Endothelial cell (in vitro differentiated cells): ENCODE results near the gene ATR. TPM values are rescaled to one million over a fixed set of nuclear protein-coding genes. Genes with fewer than 3 reads are reported as not detected.

Experiments
- DNase-seq: peaks from one replicate; pipeline ENCODE4 v3.0.0; 2021; ENCODE audit warnings: low spot score
- H3K27ac Mint-ChIP-seq: one replicate; pipeline ENCODE4 v1.8.0; 2021; ENCODE audit warnings: mixed read lengths, inconsistent platforms; ENCODE audit not compliant: unreplicated experiment
- H3K27me3 Mint-ChIP-seq: one replicate; pipeline ENCODE4 v1.8.0; 2021; ENCODE audit warnings: mild to moderate bottlenecking, moderate library complexity, mixed read lengths, inconsistent platforms; ENCODE audit not compliant: unreplicated experiment
- H3K36me3 Mint-ChIP-seq: one replicate; pipeline ENCODE4 v1.8.0; 2021; ENCODE audit warnings: mild to moderate bottlenecking, low read depth, mixed read lengths, inconsistent platforms; ENCODE audit not compliant: unreplicated experiment
- H3K4me1 Mint-ChIP-seq: one replicate; pipeline ENCODE4 v1.8.0; 2021; ENCODE audit warnings: mild to moderate bottlenecking, mixed read lengths, inconsistent platforms; ENCODE audit not compliant: unreplicated experiment
- H3K4me3 Mint-ChIP-seq: one replicate; pipeline ENCODE4 v1.8.0; 2021; ENCODE audit warnings: mild to moderate bottlenecking, mixed read lengths, inconsistent platforms; ENCODE audit not compliant: unreplicated experiment
- H3K9me3 Mint-ChIP-seq: one replicate; pipeline ENCODE4 v1.8.0; 2021; ENCODE audit warnings: mixed read lengths, inconsistent platforms; ENCODE audit not compliant: unreplicated experiment
- CTCF ChIP-seq: fragments of 200-600 bp; sonication (generic); IDR thresholded peaks from one replicate; pipeline ENCODE4 v1.5.0; 2021; ENCODE audit warnings: antibody characterized with exemption; ENCODE audit not compliant: unreplicated experiment
- total RNA-seq: library from RNA; stranded (reverse); fragmentation: NEBNext Ultra II Directional; extraction: Animal tissue kit (Norgen Biotek cat#: 25700); gene quantifications from one replicate; pipeline ENCODE4 v1.2.1, GENCODE V29; 2021; ENCODE audit not compliant: unreplicated experiment

The ATR gene
- total RNA-seq, 1 donor from 2014 or later, result 17.8 TPM

GRCh38 chr3:142434503-142434902 is 144.0 kb downstream of the ATR start:
- H3K9me3 Mint-ChIP-seq, result no peaks in the 10 kb centered on the region
- no peak overlapping the region for H3K4me3 Mint-ChIP-seq
- H3K27me3 Mint-ChIP-seq, result peaks cover 1% of the 10 kb centered on the region
- H3K27ac Mint-ChIP-seq, result peak overlapping the region; percentile 94
- TF ChIP-seq CTCF, result no peak
- peaks cover 31% of the 10 kb centered on the region for H3K4me1 Mint-ChIP-seq
- peaks cover 41% of the 10 kb centered on the region for H3K36me3 Mint-ChIP-seq
- DNase-seq, result no peak

- H3K27ac Mint-ChIP-seq, result peak overlapping the region; percentile 78
- no peaks in the 10 kb centered on the region for H3K9me3 Mint-ChIP-seq
- peaks cover 42% of the 10 kb centered on the region for H3K36me3 Mint-ChIP-seq
- peaks cover 25% of the 10 kb centered on the region for H3K4me1 Mint-ChIP-seq
- H3K27me3 Mint-ChIP-seq, result peaks cover 4% of the 10 kb centered on the region
- no peak overlapping the region for H3K4me3 Mint-ChIP-seq
- no peak for TF ChIP-seq CTCF
- DNase-seq, result no peak
Observed at GRCh38 chr3:142433110-142433509, 145.4 kb downstream of the ATR start.

GRCh38 chr3:142429582-142429981 is 149.0 kb downstream of the ATR start:
- no peak overlapping the region for H3K27ac Mint-ChIP-seq
- H3K4me1 Mint-ChIP-seq, result peaks cover 8% of the 10 kb centered on the region
- H3K4me3 Mint-ChIP-seq, result no peak overlapping the region
- no peak for DNase-seq
- H3K9me3 Mint-ChIP-seq, result no peaks in the 10 kb centered on the region
- peaks cover 3% of the 10 kb centered on the region for H3K27me3 Mint-ChIP-seq
- H3K36me3 Mint-ChIP-seq, result peaks cover 28% of the 10 kb centered on the region
- TF ChIP-seq CTCF, result no peak

GRCh38 chr3:142424754-142425153 is 153.8 kb downstream of the ATR start:
- Mint-ChIP-seq H3K27ac (no peak overlapping the region), H3K9me3 (no peaks in the 10 kb centered on the region), H3K4me3 (no peak overlapping the region)

More at GRCh38 chr3:142424754-142425153, 153.8 kb downstream of the ATR start:
- Mint-ChIP-seq H3K36me3 (peaks cover 24% of the 10 kb centered on the region), H3K27me3 (peaks cover 3% of the 10 kb centered on the region), H3K4me1 (no peaks in the 10 kb centered on the region)
- no peak for TF ChIP-seq CTCF
- DNase-seq, result no peak
